Mucosa of stomach (tissue), 1 donor: ENCODE data around the gene HOXA10.

ENCODE experiments used
- H3K27me3 ChIP-seq: one replicate; pipeline ENCODE4 v1.7.0; 2013; ENCODE audit warnings: mild to moderate bottlenecking, low read length; ENCODE audit not compliant: control insufficient read depth, insufficient read depth
- H3K36me3 ChIP-seq: one replicate; pipeline ENCODE4 v1.7.0; 2013; ENCODE audit warnings: low read length; ENCODE audit not compliant: control insufficient read depth, insufficient read depth
- H3K4me1 ChIP-seq: one replicate; pipeline ENCODE4 v1.7.0; 2013; ENCODE audit warnings: mild to moderate bottlenecking, low read length; ENCODE audit not compliant: control insufficient read depth, insufficient read depth
- H3K4me3 ChIP-seq: one replicate; pipeline ENCODE4 v1.7.0; 2013; ENCODE audit warnings: low read length
- H3K9ac ChIP-seq: one replicate; pipeline ENCODE4 v1.7.0; 2013; ENCODE audit warnings: mild to moderate bottlenecking, low read length, moderate library complexity
- H3K9me3 ChIP-seq: one replicate; pipeline ENCODE4 v1.7.0; 2013; ENCODE audit warnings: mild to moderate bottlenecking, low read length, moderate library complexity; ENCODE audit not compliant: control insufficient read depth
- donor health status: Pancreatic carcinoma.

Gene HOXA10

GRCh38 chr7:27171325-27171636 is 2.8 kb downstream of the HOXA10 start:
- Histone ChIP-seq H3K9ac (no peak overlapping the region), H3K9me3 (no peaks in the 10 kb centered on the region), H3K4me3 (no peak overlapping the region), H3K36me3 (no peaks in the 10 kb centered on the region), H3K4me1 (peaks cover 15% of the 10 kb centered on the region), H3K27me3 (peaks cover 100% of the 10 kb centered on the region)

GRCh38 chr7:27170426-27171324 is 3.4 kb downstream of the HOXA10 start:
- Histone ChIP-seq H3K27me3 (peaks cover 100% of the 10 kb centered on the region), H3K36me3 (no peaks in the 10 kb centered on the region), H3K4me1 (peaks cover 15% of the 10 kb centered on the region), H3K4me3 (no peak overlapping the region), H3K9me3 (no peaks in the 10 kb centered on the region), H3K9ac (no peak overlapping the region)

- Histone ChIP-seq H3K4me3 (no peak overlapping the region), H3K9me3 (no peaks in the 10 kb centered on the region), H3K4me1 (peaks cover 15% of the 10 kb centered on the region), H3K36me3 (no peaks in the 10 kb centered on the region), H3K27me3 (peaks cover 100% of the 10 kb centered on the region), H3K9ac (no peak overlapping the region)
Observed at GRCh38 chr7:27169658-27170425, 4.3 kb downstream of the HOXA10 start.

GRCh38 chr7:27168265-27168947 is 5.7 kb downstream of the HOXA10 start:
- Histone ChIP-seq H3K36me3 (no peaks in the 10 kb centered on the region), H3K9me3 (no peaks in the 10 kb centered on the region), H3K9ac (no peak overlapping the region), H3K4me1 (peaks cover 17% of the 10 kb centered on the region), H3K4me3 (no peak overlapping the region), H3K27me3 (peaks cover 100% of the 10 kb centered on the region)

GRCh38 chr7:27167916-27168264 is 6.2 kb downstream of the HOXA10 start:
- H3K27me3 ChIP-seq: peaks cover 100% of the 10 kb centered on the region
- no peaks in the 10 kb centered on the region for H3K36me3 ChIP-seq
- peaks cover 17% of the 10 kb centered on the region for H3K4me1 ChIP-seq
- H3K9ac ChIP-seq: no peak overlapping the region
- H3K9me3 ChIP-seq: no peaks in the 10 kb centered on the region
- H3K4me3 ChIP-seq: no peak overlapping the region

- H3K9me3 ChIP-seq: no peaks in the 10 kb centered on the region
- H3K4me3 ChIP-seq: no peak overlapping the region
- peaks cover 99% of the 10 kb centered on the region for H3K27me3 ChIP-seq
- H3K9ac ChIP-seq: no peak overlapping the region
- H3K4me1 ChIP-seq: peaks cover 12% of the 10 kb centered on the region
- no peaks in the 10 kb centered on the region for H3K36me3 ChIP-seq
Observed at GRCh38 chr7:27166531-27167505, 7.3 kb downstream of the HOXA10 start.

- Histone ChIP-seq H3K36me3 (no peaks in the 10 kb centered on the region), H3K4me1 (peaks cover 12% of the 10 kb centered on the region), H3K9me3 (no peaks in the 10 kb centered on the region), H3K9ac (no peak overlapping the region), H3K4me3 (no peak overlapping the region), H3K27me3 (peaks cover 99% of the 10 kb centered on the region)
Observed at GRCh38 chr7:27165996-27166530, 8.1 kb downstream of the HOXA10 start.

- Histone ChIP-seq H3K4me1 (peaks cover 17% of the 10 kb centered on the region), H3K27me3 (peaks cover 99% of the 10 kb centered on the region), H3K4me3 (no peak within 1 kb of the TSS), H3K9me3 (no peaks in the 10 kb centered on the region), H3K9ac (no peak within 1 kb of the TSS), H3K36me3 (no peaks in the 10 kb centered on the region)
Observed at GRCh38 chr7:27165089-27165995, 8.8 kb downstream of the HOXA10 start, which contains the start of gene HOXA9. Gene HOXA9, minus strand, starts transcription at chr7:27165537. Its CDS starts 80 bp downstream, at chr7:27165457.

- Histone ChIP-seq H3K4me1 (peaks cover 18% of the 10 kb centered on the region), H3K27me3 (peaks cover 99% of the 10 kb centered on the region), H3K9ac (no peak overlapping the region), H3K9me3 (no peaks in the 10 kb centered on the region), H3K4me3 (no peak overlapping the region), H3K36me3 (no peaks in the 10 kb centered on the region)
Observed at GRCh38 chr7:27164367-27165088, 9.6 kb downstream of the HOXA10 start.

GRCh38 chr7:27164045-27164366 is 10.1 kb downstream of the HOXA10 start:
- Histone ChIP-seq H3K27me3 (peaks cover 99% of the 10 kb centered on the region), H3K4me3 (no peak overlapping the region), H3K9me3 (no peaks in the 10 kb centered on the region), H3K36me3 (no peaks in the 10 kb centered on the region), H3K9ac (no peak overlapping the region), H3K4me1 (peaks cover 18% of the 10 kb centered on the region)
